Smooth muscle cell (in vitro differentiated cells): ENCODE measurements around the gene TOMM70. TPM values are rescaled to one million over a fixed set of nuclear protein-coding genes. Genes with fewer than 3 reads are reported as not detected.

Source experiments
- DNase-seq: peaks from one replicate; lab custom pipeline; 2025; ENCODE audit not compliant: unreplicated experiment; lab: John Stamatoyannopoulos, UW
- H2AFZ ChIP-seq: fragments of 200-600 bp; sonication (generic); 2 replicates; pipeline ENCODE4 v1.6.0; 2016; ENCODE audit warnings: antibody characterized with exemption, low read depth, mild to moderate bottlenecking
- H3F3A ChIP-seq: fragments of 200-600 bp; sonication (generic); 2 replicates; pipeline ENCODE4 v1.6.0; 2017; ENCODE audit warnings: antibody characterized with exemption, low read depth
- H3K27ac ChIP-seq: fragments of 200-600 bp; sonication (generic); 2 replicates; pipeline ENCODE4 v1.5.1; 2016; ENCODE audit warnings: low read depth, mild to moderate bottlenecking
- H3K27me3 ChIP-seq: fragments of 200-600 bp; sonication (generic); 2 replicates; pipeline ENCODE4 v1.6.1; 2016; ENCODE audit warnings: low read depth, mild to moderate bottlenecking
- H3K36me3 ChIP-seq: fragments of 200-600 bp; sonication (generic); 2 replicates; pipeline ENCODE4 v1.5.1; 2016; ENCODE audit warnings: low read depth
- H3K4me1 ChIP-seq: fragments of 200-600 bp; sonication (generic); 2 replicates; pipeline ENCODE4 v1.5.1; 2016; ENCODE audit warnings: low read depth
- H3K4me2 ChIP-seq: fragments of 200-600 bp; sonication (generic); 2 replicates; pipeline ENCODE4 v1.6.0; 2016; ENCODE audit warnings: mild to moderate bottlenecking
- H3K4me3 ChIP-seq: fragments of 200-600 bp; sonication (generic); 2 replicates; pipeline ENCODE4 v1.5.1; 2016; ENCODE audit warnings: mild to moderate bottlenecking
- H3K79me2 ChIP-seq: fragments of 200-600 bp; sonication (generic); 2 replicates; pipeline ENCODE4 v1.6.0; 2016; ENCODE audit warnings: low read depth, mild to moderate bottlenecking
- H3K9ac ChIP-seq: fragments of 200-600 bp; sonication (generic); 2 replicates; pipeline ENCODE4 v1.6.0; 2016; ENCODE audit warnings: low read depth
- H3K9me3 ChIP-seq: fragments of 200-600 bp; sonication (generic); replicated peaks from 2 replicates; pipeline ENCODE4 v1.5.1; 2016; ENCODE audit warnings: low read depth
- H4K20me1 ChIP-seq: fragments of 200-600 bp; sonication (generic); 2 replicates; pipeline ENCODE4 v1.6.0; 2016; ENCODE audit warnings: low read depth
- CTCF ChIP-seq: fragments of 200-600 bp; sonication (generic); IDR thresholded peaks from 2 replicates; pipeline ENCODE4 v1.5.1; 2017; ENCODE audit warnings: borderline replicate concordance, mild to moderate bottlenecking, antibody characterized with exemption; ENCODE audit not compliant: insufficient read depth, poor library complexity, severe bottlenecking
- WGBS: methylation state at CpG from one replicate; pipeline ENCODE4 v1.1.7; 2016; ENCODE audit warnings: low lambda C conversion rate; 5-methylcytosine and 5-hydroxymethylcytosine counted together
- polyA plus RNA-seq: library from polyadenylated mRNA; unstranded; fragments of >200 nt; fragmentation: Nextera tagmentation; extraction: Ambion mirVana; gene quantifications from 2 replicates; pipeline ENCODE4 v1.2.1, GENCODE V29; 2016
- total RNA-seq: library from RNA; depleted of rRNA; stranded (reverse); fragments of >200 nt; gene quantifications from 2 replicates; pipeline ENCODE4 v1.2.3, GENCODE V29; 2014

TOMM70 gene
- total and polyA plus RNA-seq, 2 experiments from 2014 or later: 28.1 to 53.7 TPM

- H4K20me1 ChIP-seq: peaks cover 41% of the 10 kb centered on the region
- H3K27me3 ChIP-seq: no peaks in the 10 kb centered on the region
- WGBS: 90% methylated on average over 8 of the region's 8 CpGs
- peaks cover 8% of the 10 kb centered on the region for H3K9me3 ChIP-seq
- H3K4me2 ChIP-seq: no peak overlapping the region
- peaks cover 52% of the 10 kb centered on the region for H3K36me3 ChIP-seq
- no peak overlapping the region for H3K4me3 ChIP-seq
- no peak overlapping the region for H3K9ac ChIP-seq
- H3K4me1 ChIP-seq: no peaks in the 10 kb centered on the region
- peak overlapping the region; percentile 0 for H3K27ac ChIP-seq
- H3F3A ChIP-seq: peaks cover 5% of the 10 kb centered on the region
- DNase-seq: no peak
- H3K79me2 ChIP-seq: peaks cover 47% of the 10 kb centered on the region
- no peak overlapping the region for H2AFZ ChIP-seq
- no peak for TF ChIP-seq CTCF
Measured at GRCh38 chr3:100384733-100385525, 16.0 kb downstream of the TOMM70 start.

DNA sequence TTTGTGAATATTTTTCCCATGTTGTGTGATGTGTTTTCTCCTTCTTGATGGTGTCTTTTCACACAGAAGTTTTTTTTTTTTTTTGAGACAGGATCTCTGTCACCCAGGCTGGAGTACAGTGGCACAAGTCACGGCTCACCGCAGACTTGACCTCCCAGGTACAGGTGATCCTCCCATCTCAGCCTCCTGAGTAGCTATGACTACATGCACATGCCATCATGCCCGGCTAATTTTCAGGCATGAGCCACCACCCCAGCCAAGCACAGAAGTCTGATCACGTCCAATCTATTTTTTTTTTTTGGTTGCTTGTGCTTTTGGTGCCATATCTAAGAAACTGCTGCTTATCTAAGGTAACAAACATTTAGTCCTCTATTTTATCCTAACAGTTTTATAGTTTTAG is 24.6 kb downstream of the TOMM70 start:
- no peaks in the 10 kb centered on the region for H3K27me3 ChIP-seq
- no peak overlapping the region for H3K27ac ChIP-seq
- H3K4me2 ChIP-seq: no peak overlapping the region
- H3K9me3 ChIP-seq: no peaks in the 10 kb centered on the region
- peaks cover 46% of the 10 kb centered on the region for H3K36me3 ChIP-seq
- H3K79me2 ChIP-seq: peaks cover 16% of the 10 kb centered on the region
- H4K20me1 ChIP-seq: peaks cover 15% of the 10 kb centered on the region
- 100% methylated on average over 4 of the region's 4 CpGs for WGBS
- no peak overlapping the region for H3K9ac ChIP-seq
- no peaks in the 10 kb centered on the region for H3K4me1 ChIP-seq
- no peaks in the 10 kb centered on the region for H3F3A ChIP-seq
- no peak for TF ChIP-seq CTCF
- no peak overlapping the region for H2AFZ ChIP-seq
- no peak overlapping the region for H3K4me3 ChIP-seq
- DNase-seq: no peak

- no peak for TF ChIP-seq CTCF
- Histone ChIP-seq H3K4me2 (no peak overlapping the region), H2AFZ (no peak overlapping the region), H3K79me2 (peaks cover 16% of the 10 kb centered on the region), H3K4me3 (no peak overlapping the region), H3K27me3 (no peaks in the 10 kb centered on the region), H3F3A (no peaks in the 10 kb centered on the region), H3K9me3 (no peaks in the 10 kb centered on the region), H3K36me3 (peaks cover 35% of the 10 kb centered on the region), H4K20me1 (peaks cover 11% of the 10 kb centered on the region), H3K4me1 (no peaks in the 10 kb centered on the region), H3K27ac (no peak overlapping the region), H3K9ac (no peak overlapping the region)
- DNase-seq: no peak
Measured at GRCh38 chr3:100374521-100374920, 26.4 kb downstream of the TOMM70 start.

DNA sequence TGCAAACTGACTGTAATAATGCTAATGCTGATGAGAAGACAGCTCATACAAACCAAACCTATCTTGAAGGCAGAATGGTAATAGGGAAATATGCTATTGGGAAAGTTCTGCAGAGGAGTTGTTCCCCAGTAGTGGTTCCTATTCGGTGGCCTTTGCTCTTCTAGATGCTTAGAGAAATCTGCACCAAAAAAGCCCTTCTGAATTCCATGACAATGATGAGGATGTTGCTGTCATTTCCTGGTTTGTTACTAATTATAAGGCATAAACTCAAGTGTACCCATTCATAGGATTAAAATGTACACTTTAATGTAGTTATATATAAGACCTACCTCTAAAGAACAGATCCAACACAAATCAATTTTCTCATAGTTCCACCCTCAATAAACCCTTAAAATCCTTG is 30.1 kb downstream of the TOMM70 start:
- TF ChIP-seq CTCF: no peak
- Histone ChIP-seq H4K20me1 (peaks cover 6% of the 10 kb centered on the region), H3K9ac (no peak overlapping the region), H3K4me3 (no peak overlapping the region), H3F3A (no peaks in the 10 kb centered on the region), H3K4me2 (no peak overlapping the region), H3K9me3 (no peaks in the 10 kb centered on the region), H3K36me3 (peaks cover 31% of the 10 kb centered on the region), H3K27ac (no peak overlapping the region), H3K27me3 (no peaks in the 10 kb centered on the region), H3K79me2 (peaks cover 6% of the 10 kb centered on the region), H2AFZ (no peak overlapping the region), H3K4me1 (no peaks in the 10 kb centered on the region)
- 97% methylated on average over 1 of the region's 1 CpG for WGBS
- no peak for DNase-seq
